Activated naive CD8-positive, alpha-beta T cell (primary cell): ENCODE results near the gene PMEPA1.
A peak's percentile ranks its signal among the peaks of the same experiment; 100 is the strongest.

ENCODE experiments used
- H3K27ac Mint-ChIP-seq: one replicate; pipeline ENCODE4 v1.8.0; 2021; ENCODE audit warnings: mixed read lengths
- H3K27me3 Mint-ChIP-seq: one replicate; pipeline ENCODE4 v1.8.0; 2021; ENCODE audit warnings: mixed read lengths
- H3K36me3 Mint-ChIP-seq: one replicate; pipeline ENCODE4 v1.8.0; 2021; ENCODE audit warnings: mixed read lengths
- H3K4me1 Mint-ChIP-seq: one replicate; pipeline ENCODE4 v1.8.0; 2021; ENCODE audit warnings: low read depth, mixed read lengths
- H3K4me3 Mint-ChIP-seq: one replicate; pipeline ENCODE4 v1.8.0; 2021; ENCODE audit warnings: mild to moderate bottlenecking, mixed read lengths
- H3K9me3 Mint-ChIP-seq: one replicate; pipeline ENCODE4 v1.8.0; 2021; ENCODE audit warnings: low read depth, mixed read lengths

Gene PMEPA1

DNA sequence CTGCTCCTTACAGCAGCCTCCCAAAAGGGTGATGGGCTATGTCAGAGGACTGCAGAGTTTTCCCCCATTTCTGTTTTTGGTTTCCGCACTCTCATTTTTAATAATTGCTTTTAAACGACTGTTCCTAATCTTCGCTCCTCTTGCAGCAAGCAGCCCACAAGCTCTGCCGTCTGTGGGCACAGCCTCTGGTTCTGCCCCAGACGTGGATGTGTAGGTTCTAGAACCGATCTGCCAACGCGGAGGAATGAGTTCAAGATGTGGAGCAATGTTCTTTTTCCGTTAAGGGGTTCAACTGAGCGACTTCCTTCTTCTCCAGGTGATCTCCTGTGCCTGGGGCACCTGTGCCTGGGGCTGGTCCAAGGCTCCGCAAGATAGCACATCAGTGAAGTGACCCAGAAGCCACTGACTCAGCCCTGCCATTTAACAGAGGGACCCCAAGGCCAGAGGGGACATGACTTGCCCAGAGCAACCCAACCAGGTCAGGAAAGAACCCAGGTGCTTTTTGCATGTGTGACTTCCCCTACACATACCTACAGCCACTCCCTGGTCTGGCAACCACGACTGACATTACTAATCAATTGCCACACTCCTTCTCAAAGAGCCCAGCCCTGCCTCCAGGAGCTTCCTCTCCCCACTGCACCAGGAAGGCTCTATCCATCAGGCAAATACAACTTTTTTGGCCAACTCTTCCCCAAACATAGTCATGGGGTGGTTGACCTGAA is 22.7 kb downstream of the PMEPA1 start:
- Mint-ChIP-seq H3K4me1 (peaks cover 1% of the 10 kb centered on the region), H3K27me3 (no peaks in the 10 kb centered on the region), H3K27ac (no peak overlapping the region), H3K9me3 (no peaks in the 10 kb centered on the region), H3K36me3 (no peaks in the 10 kb centered on the region), H3K4me3 (no peak overlapping the region)

- no peak overlapping the region for H3K27ac Mint-ChIP-seq
- H3K27me3 Mint-ChIP-seq, result no peaks in the 10 kb centered on the region
- H3K9me3 Mint-ChIP-seq, result no peaks in the 10 kb centered on the region
- H3K4me3 Mint-ChIP-seq, result no peak overlapping the region
- no peaks in the 10 kb centered on the region for H3K36me3 Mint-ChIP-seq
- H3K4me1 Mint-ChIP-seq, result peaks cover 18% of the 10 kb centered on the region
Measured at GRCh38 chr20:57685146-57685758, 24.6 kb downstream of the PMEPA1 start.

DNA sequence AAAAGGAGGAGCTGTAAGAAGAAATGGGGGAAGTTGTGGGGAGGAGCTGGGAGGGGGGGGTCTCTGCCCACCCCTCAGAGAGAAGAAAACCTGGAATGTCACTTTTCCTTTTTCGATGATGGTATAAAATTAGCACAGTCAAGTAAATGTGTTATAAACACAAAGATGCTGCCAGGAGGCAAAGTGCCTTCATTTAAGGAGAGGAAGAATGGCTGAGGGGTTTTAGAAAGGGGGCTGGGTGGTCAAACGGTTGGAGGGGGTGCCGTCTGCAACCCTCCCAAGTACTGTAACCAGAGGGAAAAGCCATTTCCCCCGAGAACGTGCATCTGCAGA is 25.0 kb downstream of the PMEPA1 start:
- Mint-ChIP-seq H3K9me3 (no peaks in the 10 kb centered on the region), H3K4me3 (no peak overlapping the region)

GRCh38 chr20:57683881-57684807 is 25.7 kb downstream of the PMEPA1 start:
- no peaks in the 10 kb centered on the region for H3K36me3 Mint-ChIP-seq
- peaks cover 23% of the 10 kb centered on the region for H3K4me1 Mint-ChIP-seq
- no peak overlapping the region for H3K4me3 Mint-ChIP-seq
- H3K27ac Mint-ChIP-seq, result no peak overlapping the region
- no peaks in the 10 kb centered on the region for H3K9me3 Mint-ChIP-seq
- H3K27me3 Mint-ChIP-seq, result no peaks in the 10 kb centered on the region

More for the DNA sequence above, 25.0 kb downstream of the PMEPA1 start:
- Mint-ChIP-seq H3K27me3 (no peaks in the 10 kb centered on the region), H3K27ac (no peak overlapping the region), H3K4me1 (peaks cover 22% of the 10 kb centered on the region), H3K36me3 (no peaks in the 10 kb centered on the region)

- Mint-ChIP-seq H3K4me3 (no peak overlapping the region), H3K27ac (no peak overlapping the region), H3K36me3 (no peaks in the 10 kb centered on the region), H3K4me1 (peaks cover 30% of the 10 kb centered on the region), H3K27me3 (no peaks in the 10 kb centered on the region), H3K9me3 (no peaks in the 10 kb centered on the region)
Measured at GRCh38 chr20:57683287-57683686, 26.5 kb downstream of the PMEPA1 start.

GRCh38 chr20:57682184-57683101 is 27.4 kb downstream of the PMEPA1 start:
- no peak overlapping the region for H3K27ac Mint-ChIP-seq
- no peak overlapping the region for H3K4me3 Mint-ChIP-seq
- no peaks in the 10 kb centered on the region for H3K9me3 Mint-ChIP-seq
- H3K36me3 Mint-ChIP-seq, result peaks cover 2% of the 10 kb centered on the region
- no peaks in the 10 kb centered on the region for H3K27me3 Mint-ChIP-seq
- H3K4me1 Mint-ChIP-seq, result peaks cover 33% of the 10 kb centered on the region

DNA sequence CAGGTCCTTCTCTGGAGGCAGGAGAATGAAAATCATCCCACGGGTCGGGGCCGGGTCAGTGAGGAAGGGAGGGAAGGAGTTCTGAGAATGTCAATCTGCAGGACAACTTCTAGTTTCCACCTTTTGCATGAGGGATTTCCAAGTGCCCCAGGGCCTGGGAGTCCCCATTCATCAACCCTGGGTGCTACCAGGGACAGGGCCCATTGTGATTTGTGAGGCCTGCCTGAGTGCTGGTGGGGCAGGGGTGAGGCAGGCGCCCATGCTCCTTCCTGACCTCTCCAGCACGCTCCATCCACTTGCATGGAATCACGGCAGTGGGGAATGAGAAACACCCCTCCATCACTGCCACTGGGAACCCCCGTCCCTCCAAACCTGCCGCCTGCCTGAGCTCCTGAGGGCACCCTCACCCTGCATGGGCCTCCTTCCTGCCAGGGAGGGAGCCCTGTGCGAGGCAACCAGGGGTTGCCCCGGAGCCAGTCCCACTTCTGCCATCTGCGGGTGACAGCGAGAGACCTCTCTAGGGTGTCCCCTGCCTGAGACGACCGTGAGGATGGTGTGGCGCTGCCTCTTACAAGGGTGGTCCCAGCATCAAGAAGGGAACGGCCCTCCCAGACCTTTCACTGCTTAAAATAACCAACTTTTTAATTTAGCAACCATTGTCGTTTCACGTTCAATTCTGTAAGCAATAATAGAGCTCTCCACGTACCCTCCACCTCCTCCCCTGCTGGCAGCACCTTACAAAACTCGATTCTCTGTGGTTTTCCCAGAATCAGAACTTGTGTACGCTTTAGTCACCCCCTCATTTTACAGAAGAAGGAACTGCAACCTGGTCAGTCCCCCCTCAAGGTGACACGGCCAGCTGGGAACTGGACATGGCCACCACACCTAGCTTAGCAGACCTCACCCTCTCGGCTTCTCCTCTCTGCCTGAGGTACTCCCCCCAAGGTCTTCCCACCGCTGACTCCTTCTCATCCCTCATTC is 28.6 kb downstream of the PMEPA1 start:
- peak overlapping the region; percentile 46 for H3K4me3 Mint-ChIP-seq
- H3K4me1 Mint-ChIP-seq, result peaks cover 40% of the 10 kb centered on the region
- H3K36me3 Mint-ChIP-seq, result peaks cover 4% of the 10 kb centered on the region
- H3K9me3 Mint-ChIP-seq, result no peaks in the 10 kb centered on the region
- no peaks in the 10 kb centered on the region for H3K27me3 Mint-ChIP-seq
- no peak overlapping the region for H3K27ac Mint-ChIP-seq

- H3K27me3 Mint-ChIP-seq, result no peaks in the 10 kb centered on the region
- H3K9me3 Mint-ChIP-seq, result no peaks in the 10 kb centered on the region
- peak overlapping the region; percentile 40 for H3K4me3 Mint-ChIP-seq
- H3K27ac Mint-ChIP-seq, result no peak overlapping the region
- H3K4me1 Mint-ChIP-seq, result peaks cover 40% of the 10 kb centered on the region
- H3K36me3 Mint-ChIP-seq, result peaks cover 4% of the 10 kb centered on the region
Measured at GRCh38 chr20:57680131-57680716, 29.6 kb downstream of the PMEPA1 start.

GRCh38 chr20:57679113-57679512 is 30.7 kb downstream of the PMEPA1 start:
- H3K9me3 Mint-ChIP-seq, result no peaks in the 10 kb centered on the region
- peaks cover 40% of the 10 kb centered on the region for H3K4me1 Mint-ChIP-seq
- no peak overlapping the region for H3K27ac Mint-ChIP-seq
- H3K27me3 Mint-ChIP-seq, result no peaks in the 10 kb centered on the region
- H3K36me3 Mint-ChIP-seq, result peaks cover 4% of the 10 kb centered on the region
- no peak overlapping the region for H3K4me3 Mint-ChIP-seq

- Mint-ChIP-seq H3K4me3 (no peak overlapping the region), H3K36me3 (peaks cover 4% of the 10 kb centered on the region), H3K27ac (no peak overlapping the region), H3K27me3 (no peaks in the 10 kb centered on the region), H3K4me1 (peaks cover 41% of the 10 kb centered on the region), H3K9me3 (no peaks in the 10 kb centered on the region)
Measured at GRCh38 chr20:57678340-57678739, 31.5 kb downstream of the PMEPA1 start.

DNA sequence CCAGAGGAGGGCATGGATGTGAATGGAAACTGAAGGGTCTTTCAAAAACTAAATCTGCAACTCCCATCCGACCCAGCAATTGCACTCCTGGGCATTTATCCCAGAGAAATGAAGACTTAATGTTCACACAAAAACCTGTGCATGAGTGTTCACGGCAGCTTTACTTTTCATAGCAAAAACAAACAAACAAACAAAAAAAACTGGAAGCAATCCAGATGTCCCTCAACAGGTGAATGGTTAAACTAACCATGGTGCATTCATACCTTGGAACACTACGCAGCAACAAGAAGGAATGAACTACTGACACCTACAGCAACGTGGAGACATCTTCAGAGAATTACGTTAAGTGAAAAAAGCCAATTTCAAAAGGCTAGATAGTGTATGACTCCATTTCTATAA is 32.2 kb downstream of the PMEPA1 start:
- Mint-ChIP-seq H3K4me1 (peaks cover 44% of the 10 kb centered on the region), H3K4me3 (no peak overlapping the region), H3K9me3 (no peaks in the 10 kb centered on the region), H3K36me3 (peaks cover 4% of the 10 kb centered on the region), H3K27ac (no peak overlapping the region), H3K27me3 (no peaks in the 10 kb centered on the region)

- Mint-ChIP-seq H3K9me3 (no peaks in the 10 kb centered on the region), H3K4me1 (peaks cover 45% of the 10 kb centered on the region), H3K27ac (peak overlapping the region; percentile 34), H3K27me3 (no peaks in the 10 kb centered on the region), H3K4me3 (no peak overlapping the region), H3K36me3 (peaks cover 4% of the 10 kb centered on the region)
Measured at GRCh38 chr20:57676589-57677583, 32.9 kb downstream of the PMEPA1 start.
